Type B pancreatic cell (in vitro differentiated cells): Measurements from ENCODE around the gene TEK. TPM values are rescaled to one million over a fixed set of nuclear protein-coding genes. Genes with fewer than 3 reads are reported as not detected.
"Not testable (repeated sequence)": the region's sequence is repeated elsewhere in the genome, so short reads cannot be mapped to it uniquely, and the experiment has no call there.

Experiments used
- DNase-seq: peaks from one replicate; pipeline ENCODE4 v3.0.0; 2021; ENCODE audit warnings: mixed read lengths; ENCODE audit not compliant: unreplicated experiment; ENCODE audit errors: extremely low spot score
- H3K27ac Mint-ChIP-seq: 2 replicates; pipeline ENCODE4 v1.8.0; 2021; ENCODE audit warnings: mild to moderate bottlenecking, mixed read lengths
- H3K27me3 Mint-ChIP-seq: 2 replicates; pipeline ENCODE4 v1.8.0; 2021; ENCODE audit warnings: mixed read lengths
- H3K36me3 Mint-ChIP-seq: 2 replicates; pipeline ENCODE4 v1.8.0; 2021; ENCODE audit warnings: mixed read lengths
- H3K4me1 Mint-ChIP-seq: one replicate; pipeline ENCODE4 v1.8.0; 2021; ENCODE audit warnings: mixed read lengths; ENCODE audit not compliant: unreplicated experiment
- H3K4me3 Mint-ChIP-seq: 2 replicates; pipeline ENCODE4 v1.8.0; 2021; ENCODE audit warnings: mild to moderate bottlenecking, mixed read lengths
- H3K9me3 Mint-ChIP-seq: 2 replicates; pipeline ENCODE4 v1.8.0; 2021; ENCODE audit warnings: mixed read lengths
- CTCF ChIP-seq: fragments of 200-600 bp; sonication (generic); conservative IDR thresholded peaks from 2 replicates; pipeline ENCODE4 v1.5.0; 2021; ENCODE audit warnings: antibody characterized with exemption, mild to moderate bottlenecking
- total RNA-seq: library from RNA; stranded (reverse); gene quantifications from 2 replicates; pipeline ENCODE4 v1.2.1, GENCODE V29; 2021; ENCODE audit warnings: low replicate concordance

Gene TEK
- total RNA-seq, 1 donor from 2014 or later: 0.63 TPM

- H3K4me3 Mint-ChIP-seq: no peak overlapping the region
- no peaks in the 10 kb centered on the region for H3K36me3 Mint-ChIP-seq
- H3K4me1 Mint-ChIP-seq: no peaks in the 10 kb centered on the region
- H3K27me3 Mint-ChIP-seq: peaks cover 3% of the 10 kb centered on the region
- no peaks in the 10 kb centered on the region for H3K9me3 Mint-ChIP-seq
- TF ChIP-seq CTCF: no peak
- DNase-seq: no peak
- no peak overlapping the region for H3K27ac Mint-ChIP-seq
Observed at GRCh38 chr9:27210588-27210987, 101.6 kb downstream of the TEK start.

- no peaks in the 10 kb centered on the region for H3K36me3 Mint-ChIP-seq
Observed at GRCh38 chr9:27212191-27212590, 103.2 kb downstream of the TEK start.

GRCh38 chr9:27212621-27213020 lies 103.6 kb downstream of the TEK start:
- no peaks in the 10 kb centered on the region for H3K36me3 Mint-ChIP-seq

More at GRCh38 chr9:27212191-27212590, 103.2 kb downstream of the TEK start:
- DNase-seq: no peak
- Mint-ChIP-seq H3K9me3 (no peaks in the 10 kb centered on the region), H3K4me1 (no peaks in the 10 kb centered on the region), H3K27me3 (peaks cover 3% of the 10 kb centered on the region), H3K4me3 (no peak overlapping the region), H3K27ac (no peak overlapping the region)
- TF ChIP-seq CTCF: no peak

GRCh38 chr9:27227192-27227591 lies 118.2 kb downstream of the TEK start:
- no peaks in the 10 kb centered on the region for H3K4me1 Mint-ChIP-seq
- no peak for DNase-seq
- no peaks in the 10 kb centered on the region for H3K27me3 Mint-ChIP-seq
- no peaks in the 10 kb centered on the region for H3K9me3 Mint-ChIP-seq
- H3K36me3 Mint-ChIP-seq: no peaks in the 10 kb centered on the region
- no peak overlapping the region for H3K4me3 Mint-ChIP-seq
- H3K27ac Mint-ChIP-seq: no peak overlapping the region
- TF ChIP-seq CTCF: no peak

More at GRCh38 chr9:27212621-27213020, 103.6 kb downstream of the TEK start:
- no peak for TF ChIP-seq CTCF
- DNase-seq: no peak
- H3K4me3 Mint-ChIP-seq: no peak overlapping the region
- H3K4me1 Mint-ChIP-seq: no peaks in the 10 kb centered on the region
- peaks cover 3% of the 10 kb centered on the region for H3K27me3 Mint-ChIP-seq
- no peak overlapping the region for H3K27ac Mint-ChIP-seq
- no peaks in the 10 kb centered on the region for H3K9me3 Mint-ChIP-seq

- H3K36me3 Mint-ChIP-seq, DNase-seq, H3K4me3 Mint-ChIP-seq, H3K4me1 Mint-ChIP-seq, H3K27ac Mint-ChIP-seq, H3K27me3 Mint-ChIP-seq, H3K9me3 Mint-ChIP-seq: not testable (repeated sequence)
Observed at GRCh38 chr9:27239648-27240047, 130.6 kb downstream of the TEK start.

GRCh38 chr9:27247756-27248155 lies 138.7 kb downstream of the TEK start:
- peaks cover 3% of the 10 kb centered on the region for H3K4me1 Mint-ChIP-seq
- H3K27ac Mint-ChIP-seq: no peak overlapping the region
- peak; percentile 76 for TF ChIP-seq CTCF
- no peaks in the 10 kb centered on the region for H3K36me3 Mint-ChIP-seq
- H3K9me3 Mint-ChIP-seq: peaks cover 4% of the 10 kb centered on the region
- peaks cover 8% of the 10 kb centered on the region for H3K27me3 Mint-ChIP-seq
- H3K4me3 Mint-ChIP-seq: no peak overlapping the region
- DNase-seq: no peak
